HEK293 (cell line): ENCODE data around the gene PTH2.

ENCODE experiments used
- AEBP2 ChIP-seq: fragments of 450-650 bp; formaldehyde crosslinking; IDR thresholded peaks from 2 replicates; pipeline ENCODE4 v1.5.1; 2016; ENCODE audit warnings: missing biosample characterization, missing genetic modification characterization, borderline replicate concordance
- BCL6B ChIP-seq: fragments of 450-650 bp; formaldehyde crosslinking; IDR thresholded peaks from 2 replicates; pipeline ENCODE4 v1.5.1; 2017; ENCODE audit warnings: missing biosample characterization, missing genetic modification characterization
- GLIS1 ChIP-seq: fragments of 450-650 bp; formaldehyde crosslinking; IDR thresholded peaks from 2 replicates; pipeline ENCODE4 v1.5.1; 2016; ENCODE audit warnings: missing biosample characterization, missing genetic modification characterization
- MYNN ChIP-seq: fragments of 450-650 bp; formaldehyde crosslinking; IDR thresholded peaks from 2 replicates; pipeline ENCODE4 v1.5.1; 2016; ENCODE audit warnings: missing biosample characterization, missing genetic modification characterization, borderline replicate concordance
- OSR2 ChIP-seq: fragments of 450-650 bp; formaldehyde crosslinking; IDR thresholded peaks from 2 replicates; pipeline ENCODE4 v1.5.1; 2016; ENCODE audit warnings: missing biosample characterization, missing genetic modification characterization
- OVOL3 ChIP-seq: fragments of 450-650 bp; formaldehyde crosslinking; IDR thresholded peaks from 2 replicates; pipeline ENCODE4 v1.5.1; 2016; ENCODE audit warnings: missing biosample characterization, missing genetic modification characterization
- PRDM1 ChIP-seq: fragments of 450-650 bp; formaldehyde crosslinking; IDR thresholded peaks from 2 replicates; pipeline ENCODE4; 2016; ENCODE audit warnings: missing biosample characterization, missing genetic modification characterization
- REPIN1 ChIP-seq: fragments of 450-650 bp; formaldehyde crosslinking; IDR thresholded peaks from 2 replicates; pipeline ENCODE4 v1.5.1; 2017; ENCODE audit warnings: missing biosample characterization, missing genetic modification characterization, low read depth
- SCRT2 ChIP-seq: fragments of 450-650 bp; formaldehyde crosslinking; IDR thresholded peaks from 2 replicates; pipeline ENCODE4 v1.5.1; 2016; ENCODE audit warnings: missing biosample characterization, missing genetic modification characterization
- SP2 ChIP-seq: fragments of 450-650 bp; formaldehyde crosslinking; IDR thresholded peaks from 2 replicates; pipeline ENCODE4 v1.5.1; 2016; ENCODE audit warnings: missing biosample characterization, missing genetic modification characterization
- ZBTB6 ChIP-seq: fragments of 450-650 bp; formaldehyde crosslinking; IDR thresholded peaks from 2 replicates; pipeline ENCODE4 v1.5.1; 2017; ENCODE audit warnings: missing biosample characterization, missing genetic modification characterization
- ZBTB7A ChIP-seq: fragments of 450-650 bp; formaldehyde crosslinking; IDR thresholded peaks from 2 replicates; pipeline ENCODE4 v1.5.1; 2016; ENCODE audit warnings: low read depth, missing biosample characterization, missing genetic modification characterization
- ZBTB8A ChIP-seq: fragments of 450-650 bp; formaldehyde crosslinking; IDR thresholded peaks from 2 replicates; pipeline ENCODE4 v1.5.1; 2016; ENCODE audit warnings: missing biosample characterization, missing genetic modification characterization
- ZEB2 ChIP-seq: fragments of 450-650 bp; formaldehyde crosslinking; IDR thresholded peaks from 2 replicates; pipeline ENCODE4 v1.5.1; 2016; ENCODE audit warnings: missing biosample characterization, missing genetic modification characterization
- ZFHX2 ChIP-seq: fragments of 450-650 bp; formaldehyde crosslinking; conservative IDR thresholded peaks from 2 replicates; pipeline ENCODE4 v1.5.1; 2016; ENCODE audit warnings: missing biosample characterization, missing genetic modification characterization
- ZNF121 ChIP-seq: fragments of 450-650 bp; formaldehyde crosslinking; IDR thresholded peaks from 2 replicates; pipeline ENCODE4 v1.5.1; 2016; ENCODE audit warnings: missing biosample characterization, missing genetic modification characterization
- ZNF157 ChIP-seq: fragments of 450-650 bp; formaldehyde crosslinking; IDR thresholded peaks from 2 replicates; pipeline ENCODE4 v1.5.1; 2016; ENCODE audit warnings: missing biosample characterization, missing genetic modification characterization
- ZNF211 ChIP-seq: fragments of 450-650 bp; formaldehyde crosslinking; IDR thresholded peaks from 2 replicates; pipeline ENCODE4 v1.5.1; 2016; ENCODE audit warnings: low read depth, missing biosample characterization, missing genetic modification characterization
- ZNF26 ChIP-seq: fragments of 450-650 bp; formaldehyde crosslinking; IDR thresholded peaks from 2 replicates; pipeline ENCODE4 v1.5.1; 2016; ENCODE audit warnings: missing biosample characterization, missing genetic modification characterization
- ZNF292 ChIP-seq: fragments of 450-650 bp; formaldehyde crosslinking; IDR thresholded peaks from 2 replicates; pipeline ENCODE4 v1.5.1; 2016; ENCODE audit warnings: low read depth, missing biosample characterization, missing genetic modification characterization, borderline replicate concordance
- ZNF302 ChIP-seq: fragments of 450-650 bp; formaldehyde crosslinking; IDR thresholded peaks from 2 replicates; pipeline ENCODE4 v1.5.1; 2016; ENCODE audit warnings: missing biosample characterization, missing genetic modification characterization, low read depth
- ZNF362 ChIP-seq: fragments of 450-650 bp; formaldehyde crosslinking; IDR thresholded peaks from 2 replicates; pipeline ENCODE4 v1.5.1; 2016; ENCODE audit warnings: missing biosample characterization, missing genetic modification characterization
- ZNF449 ChIP-seq: fragments of 450-650 bp; formaldehyde crosslinking; IDR thresholded peaks from 2 replicates; pipeline ENCODE4 v1.5.1; 2017; ENCODE audit warnings: missing biosample characterization, mild to moderate bottlenecking, missing genetic modification characterization, moderate library complexity
- ZNF473 ChIP-seq: fragments of 450-650 bp; formaldehyde crosslinking; IDR thresholded peaks from 2 replicates; pipeline ENCODE4 v1.5.1; 2017; ENCODE audit warnings: missing biosample characterization, missing genetic modification characterization
- ZNF501 ChIP-seq: fragments of 450-650 bp; formaldehyde crosslinking; IDR thresholded peaks from 2 replicates; pipeline ENCODE4 v1.5.1; 2016; ENCODE audit warnings: missing biosample characterization, missing genetic modification characterization
- ZNF555 ChIP-seq: fragments of 450-650 bp; formaldehyde crosslinking; conservative IDR thresholded peaks from 2 replicates; pipeline ENCODE4 v1.5.1; 2017; ENCODE audit warnings: missing biosample characterization, mild to moderate bottlenecking, missing genetic modification characterization, inconsistent platforms
- ZNF558 ChIP-seq: fragments of 450-650 bp; formaldehyde crosslinking; IDR thresholded peaks from 2 replicates; pipeline ENCODE4 v1.5.1; 2016; ENCODE audit warnings: missing biosample characterization, missing genetic modification characterization
- ZNF571 ChIP-seq: fragments of 450-650 bp; formaldehyde crosslinking; IDR thresholded peaks from 2 replicates; pipeline ENCODE4 v1.5.0; 2017; ENCODE audit warnings: missing biosample characterization, missing genetic modification characterization
- ZNF600 ChIP-seq: fragments of 450-650 bp; formaldehyde crosslinking; IDR thresholded peaks from 2 replicates; pipeline ENCODE4 v1.5.1; 2016; ENCODE audit warnings: missing biosample characterization, missing genetic modification characterization
- ZNF629 ChIP-seq: fragments of 450-650 bp; formaldehyde crosslinking; IDR thresholded peaks from 2 replicates; pipeline ENCODE4 v1.5.1; 2017; ENCODE audit warnings: missing biosample characterization, missing genetic modification characterization
- ZNF664 ChIP-seq: fragments of 450-650 bp; formaldehyde crosslinking; IDR thresholded peaks from 2 replicates; pipeline ENCODE4 v1.5.1; 2016; ENCODE audit warnings: missing biosample characterization, missing genetic modification characterization
- ZNF707 ChIP-seq: fragments of 450-650 bp; formaldehyde crosslinking; IDR thresholded peaks from 2 replicates; pipeline ENCODE4 v1.5.1; 2016; ENCODE audit warnings: missing biosample characterization, missing genetic modification characterization
- ZNF747 ChIP-seq: fragments of 450-650 bp; formaldehyde crosslinking; IDR thresholded peaks from 2 replicates; pipeline ENCODE4 v1.5.1; 2016; ENCODE audit warnings: missing biosample characterization, missing genetic modification characterization

Gene PTH2

GRCh38 chr19:49447485-49448431 lies 24.5 kb upstream of the PTH2 start (continued):
- TF ChIP-seq SP2 (tag by site-specific recombination) (peak; percentile 80), ZNF707 (tag by site-specific recombination) (no peak), ZNF747 (tag by site-specific recombination) (no peak), AEBP2 (no peak), ZBTB8A (no peak), PRDM1 (tag by site-specific recombination) (peak; percentile 60; the same call in 1 of the 2 replicates), ZNF600 (no peak), ZNF292 (tag by site-specific recombination) (no peak), SCRT2 (no peak), REPIN1 (tag by site-specific recombination) (no peak), GLIS1 (tag by site-specific recombination) (peak; percentile 20; the same call in 1 of the 2 replicates), OVOL3 (tag by site-specific recombination) (no peak), ZFHX2 (tag by site-specific recombination) (0 out of 2 replicates have a peak, but pooled peaks have one; percentile 20), ZNF558 (tag by site-specific recombination) (no peak), ZNF629 (tag by site-specific recombination) (no peak), ZNF501 (tag by site-specific recombination) (no peak), OSR2 (tag by site-specific recombination) (no peak), ZNF473 (tag by site-specific recombination) (no peak), ZNF121 (tag by site-specific recombination) (no peak), ZBTB6 (no peak), MYNN (tag by site-specific recombination) (no peak), ZNF211 (no peak), ZNF26 (tag by site-specific recombination) (no peak), ZEB2 (tag by site-specific recombination) (no peak), ZNF664 (tag by site-specific recombination) (no peak), ZNF449 (tag by site-specific recombination) (no peak), ZNF157 (no peak), ZNF362 (tag by site-specific recombination) (no peak), ZBTB7A (no peak), BCL6B (no peak), ZNF571 (tag by site-specific recombination) (no peak), ZNF555 (tag by site-specific recombination) (no peak), ZNF302 (tag by site-specific recombination) (no peak)
